IPS DF 4.7 (cell line): ENCODE data around the gene DDX5.
A peak's percentile ranks its signal among the peaks of the same experiment; 100 is the strongest.
"Not testable (repeated sequence)": the region's sequence is repeated elsewhere in the genome, so short reads cannot be mapped to it uniquely, and the experiment has no call there.

Source experiments
- DNase-seq: peaks from one replicate; pipeline ENCODE4 v3.0.0-alpha.2; 2013; ENCODE audit warnings: low spot score; ENCODE audit errors: extremely low read depth

Gene DDX5

GRCh38 chr17:64508683-64509082, 2.6 kb upstream of the DDX5 start:
- no peak for DNase-seq

- no peak for DNase-seq
Observed at GRCh38 chr17:64507413-64507782, 1.3 kb upstream of the DDX5 start.

DNA sequence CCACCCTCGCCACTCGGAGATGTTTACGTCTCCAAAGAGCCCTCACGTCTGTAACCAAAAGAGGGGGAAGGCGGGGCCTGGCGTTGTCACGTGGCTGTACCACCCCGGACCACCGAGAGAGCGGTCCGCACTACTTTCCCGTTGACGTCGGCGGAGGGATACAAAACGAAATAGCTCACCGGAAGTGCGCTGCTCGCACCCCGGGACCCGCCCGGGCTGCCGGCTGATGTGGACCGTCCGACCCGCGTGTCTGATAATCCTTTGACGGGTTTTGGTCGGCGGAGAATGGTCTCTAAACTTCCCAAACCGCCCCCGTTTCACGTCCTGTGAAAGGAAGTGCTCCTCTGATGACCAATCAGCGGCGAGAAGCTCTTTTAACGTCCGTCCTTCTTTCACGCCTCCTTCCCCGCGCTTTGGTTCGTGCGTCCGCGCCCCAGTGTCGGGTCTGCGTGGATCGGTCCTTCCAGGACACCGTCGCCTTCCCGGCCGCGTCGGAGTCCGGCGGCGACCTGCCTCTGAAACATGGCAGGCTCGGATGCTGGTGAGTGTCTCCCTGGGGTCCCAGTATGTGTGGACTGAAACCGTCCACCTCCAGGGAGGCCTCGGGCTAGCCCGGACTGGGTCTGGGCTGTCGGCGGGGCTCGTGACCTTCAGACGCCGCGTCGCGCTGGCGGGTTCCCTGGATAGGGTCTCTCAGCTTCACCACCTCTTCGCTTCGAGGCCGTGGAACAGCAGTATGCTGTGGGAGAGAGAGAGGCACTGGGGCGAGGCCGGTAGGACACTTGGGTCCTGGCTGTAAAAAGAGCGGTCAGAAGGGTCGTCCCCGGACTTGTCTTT, 705 bp upstream of the DDX5 start, which contains the start of gene CEP95:
Gene CEP95, plus strand, starts transcription at position 402 of the 837 bp plus-strand sequence. Its CDS starts 121 bp downstream, at position 523.
- peak; percentile 87 for DNase-seq

- DNase-seq = no peak
Observed at GRCh38 chr17:64505340-64506200, 519 bp downstream of the DDX5 start.

DNA sequence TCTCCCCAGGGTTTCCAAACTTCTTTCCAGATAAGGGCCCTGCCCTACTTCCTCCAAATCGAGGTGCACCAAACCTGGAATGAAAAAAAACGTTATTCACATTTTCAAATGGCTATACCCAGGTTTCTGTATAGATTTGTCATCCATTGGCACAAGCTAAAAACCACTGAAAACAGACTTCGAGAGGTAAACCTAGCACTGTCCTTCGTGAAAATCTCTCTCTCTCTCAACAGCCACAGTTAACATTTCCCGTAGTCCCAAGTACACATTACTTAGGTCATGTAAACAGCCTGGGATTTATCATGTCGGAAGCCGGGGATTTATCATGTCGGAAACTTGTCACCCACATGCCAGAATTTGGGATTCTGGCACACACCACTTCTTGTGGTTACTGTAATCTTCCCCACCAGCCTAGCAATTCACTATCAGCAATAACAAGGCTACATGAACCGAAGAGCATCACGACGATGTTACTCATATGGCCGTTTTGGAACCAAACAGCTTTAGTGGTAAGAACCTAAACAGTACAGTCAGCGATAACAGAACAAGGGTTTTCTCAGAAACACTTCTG, 1.2 kb downstream of the DDX5 start:
- no peak for DNase-seq

DNA sequence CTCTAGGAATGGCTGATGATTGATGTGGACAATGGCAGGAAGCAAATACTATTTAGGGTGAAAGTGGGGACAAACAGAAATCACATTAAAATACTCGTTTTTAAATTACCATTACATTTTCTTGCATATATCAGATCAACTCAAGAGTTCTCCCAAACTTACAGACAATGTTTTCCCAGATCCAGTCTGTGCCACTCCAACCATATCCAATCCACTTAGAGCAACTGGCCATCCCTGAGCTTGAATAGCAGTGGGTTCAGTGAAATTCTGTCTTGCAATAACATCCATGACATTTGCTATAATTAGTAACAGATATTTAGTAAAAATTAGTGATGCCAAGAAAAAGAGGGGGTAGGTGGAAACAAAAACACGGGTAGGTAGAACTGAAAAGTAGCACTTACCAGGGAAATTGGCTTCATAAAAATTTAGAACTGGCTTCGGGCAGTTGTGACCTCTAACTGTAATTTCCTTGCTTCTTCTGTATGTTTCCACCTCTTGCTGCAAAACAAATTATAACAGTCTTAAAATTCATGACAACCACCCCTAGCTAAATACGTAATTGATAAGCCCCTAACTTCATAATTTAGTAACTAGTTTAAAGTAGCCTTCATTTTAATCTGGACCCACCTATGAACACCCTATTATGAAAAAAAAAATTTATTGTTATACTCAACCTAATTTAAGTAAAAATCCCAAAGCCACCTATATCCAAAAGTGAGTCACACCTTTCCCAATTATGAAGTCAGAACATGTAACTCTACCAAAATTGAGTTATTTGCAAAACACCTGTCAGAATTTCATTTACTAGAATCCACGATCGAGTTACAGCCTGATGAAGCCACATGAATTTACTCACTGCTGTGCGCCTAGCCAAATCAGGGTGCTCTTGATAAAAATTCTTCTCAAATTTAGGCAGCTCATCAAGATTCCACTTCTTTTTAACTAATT, 2.0 kb downstream of the DDX5 start:
- no peak for DNase-seq

DNA sequence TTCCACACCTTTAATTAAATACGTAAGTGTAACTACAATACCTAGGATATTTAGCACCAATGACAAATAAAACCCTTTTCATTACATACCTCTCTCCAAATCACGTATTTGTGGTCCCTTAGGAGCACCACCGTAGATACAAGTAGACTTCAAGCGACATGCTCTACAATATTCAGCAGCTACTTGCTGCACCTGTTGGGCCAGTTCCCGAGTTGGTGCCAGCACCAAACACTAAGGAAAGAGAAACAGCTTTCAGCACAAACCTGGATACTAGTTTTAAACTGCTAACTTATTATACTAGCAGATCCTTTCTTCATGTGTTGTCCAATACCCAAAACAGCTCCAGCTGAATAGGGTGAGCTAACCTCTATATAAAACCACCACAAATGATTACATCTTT, 2.7 kb downstream of the DDX5 start:
- DNase-seq = no peak

- DNase-seq = no peak
Observed at GRCh38 chr17:64502809-64503208, 3.3 kb downstream of the DDX5 start.

DNA sequence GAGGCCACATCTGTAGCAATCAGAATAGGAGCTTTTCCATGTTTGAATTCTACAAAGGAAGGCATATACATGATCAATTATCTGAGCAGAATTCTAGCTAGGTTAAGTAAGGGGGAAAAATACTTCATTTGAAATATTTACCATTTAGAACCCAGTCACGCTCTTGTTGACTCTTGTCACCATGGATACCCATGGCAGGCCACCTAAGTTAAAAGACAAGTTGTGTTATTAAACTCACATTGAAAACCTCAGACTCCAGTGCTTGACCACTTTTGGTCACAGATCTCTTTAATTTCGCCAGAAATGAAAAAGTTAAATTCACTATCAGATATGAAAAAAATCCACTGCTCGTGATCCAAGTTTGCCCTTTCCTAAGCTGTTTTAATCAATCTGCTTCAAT, 4.1 kb downstream of the DDX5 start:
- no peak for DNase-seq

- no peak for DNase-seq
Observed at GRCh38 chr17:64500862-64501765, 5.0 kb downstream of the DDX5 start.

GRCh38 chr17:64500487-64500859, 5.6 kb downstream of the DDX5 start:
- DNase-seq = no peak

DNA sequence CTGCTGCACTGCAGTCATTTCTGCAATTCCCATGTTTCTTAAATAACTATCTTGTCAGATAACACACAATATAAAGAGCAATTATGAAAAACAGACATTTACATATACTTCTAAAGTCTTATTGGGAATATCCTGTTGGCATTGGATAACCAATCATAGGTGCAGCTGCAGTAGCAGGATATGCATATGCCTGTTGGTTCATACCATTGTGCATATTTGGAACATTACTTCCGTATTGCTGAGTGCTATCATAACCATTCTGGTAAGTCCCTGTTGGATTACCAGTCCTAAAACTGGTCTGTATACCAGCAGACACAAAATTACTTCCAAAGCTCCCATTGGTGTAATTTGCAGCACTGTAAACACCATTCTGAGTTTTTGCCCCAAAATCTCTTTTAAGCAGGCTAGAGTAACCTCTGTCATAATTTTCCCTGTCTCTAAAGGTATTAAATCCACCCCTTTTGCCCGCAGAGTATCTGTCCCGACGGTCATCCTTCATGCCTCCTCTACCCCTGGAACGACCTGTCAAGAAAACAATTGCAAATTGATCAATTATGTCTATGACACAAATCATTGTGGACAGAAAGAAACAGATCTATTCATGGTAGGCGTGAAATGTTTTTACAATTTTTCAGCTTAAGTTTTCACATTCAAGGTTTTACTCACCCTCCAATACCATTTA, 6.1 kb downstream of the DDX5 start:
- no peak for DNase-seq

DNA sequence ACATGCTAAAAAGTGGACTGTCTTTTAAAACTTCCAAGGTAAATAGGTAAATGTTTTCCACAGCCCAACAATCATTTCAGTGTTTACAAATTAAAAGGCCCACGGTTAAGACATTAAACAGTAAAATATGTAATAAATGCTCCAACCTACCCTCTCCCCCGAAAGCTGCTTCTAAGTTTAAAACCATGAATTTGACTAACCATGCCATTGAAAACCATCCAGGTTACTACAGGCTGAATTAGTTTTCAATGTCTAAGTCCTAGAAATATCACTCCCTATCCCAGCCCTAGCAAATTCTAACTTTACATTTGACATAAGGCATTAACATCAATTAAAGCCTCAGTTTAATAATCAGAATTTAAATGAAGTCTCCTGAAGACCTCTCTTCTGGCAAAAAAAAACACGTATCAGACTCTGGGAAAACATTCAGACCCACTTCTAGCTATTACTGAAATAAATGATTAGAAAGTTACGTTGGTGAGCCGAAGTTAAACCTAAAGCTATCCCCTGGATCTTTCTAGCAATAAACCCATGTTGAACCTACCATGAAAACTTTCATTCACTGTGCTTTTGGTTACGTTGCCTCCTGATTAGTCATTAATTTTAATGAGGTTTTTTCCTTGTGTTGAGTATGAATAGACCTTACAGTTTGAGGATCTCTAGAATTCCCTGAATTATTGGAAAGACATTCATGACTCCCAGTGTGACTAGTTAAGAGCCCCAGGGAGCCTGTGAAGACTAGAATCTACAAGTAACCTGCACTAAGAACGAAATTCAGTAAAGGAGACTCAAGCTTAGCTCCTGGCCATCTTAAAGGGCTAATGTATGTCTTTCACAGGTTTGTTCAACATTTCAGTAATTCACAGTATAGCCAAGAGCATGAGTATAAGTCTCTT, 7.5 kb downstream of the DDX5 start:
- no peak for DNase-seq

GRCh38 chr17:64497565-64498035, 8.5 kb downstream of the DDX5 start:
- DNase-seq = no peak

DNA sequence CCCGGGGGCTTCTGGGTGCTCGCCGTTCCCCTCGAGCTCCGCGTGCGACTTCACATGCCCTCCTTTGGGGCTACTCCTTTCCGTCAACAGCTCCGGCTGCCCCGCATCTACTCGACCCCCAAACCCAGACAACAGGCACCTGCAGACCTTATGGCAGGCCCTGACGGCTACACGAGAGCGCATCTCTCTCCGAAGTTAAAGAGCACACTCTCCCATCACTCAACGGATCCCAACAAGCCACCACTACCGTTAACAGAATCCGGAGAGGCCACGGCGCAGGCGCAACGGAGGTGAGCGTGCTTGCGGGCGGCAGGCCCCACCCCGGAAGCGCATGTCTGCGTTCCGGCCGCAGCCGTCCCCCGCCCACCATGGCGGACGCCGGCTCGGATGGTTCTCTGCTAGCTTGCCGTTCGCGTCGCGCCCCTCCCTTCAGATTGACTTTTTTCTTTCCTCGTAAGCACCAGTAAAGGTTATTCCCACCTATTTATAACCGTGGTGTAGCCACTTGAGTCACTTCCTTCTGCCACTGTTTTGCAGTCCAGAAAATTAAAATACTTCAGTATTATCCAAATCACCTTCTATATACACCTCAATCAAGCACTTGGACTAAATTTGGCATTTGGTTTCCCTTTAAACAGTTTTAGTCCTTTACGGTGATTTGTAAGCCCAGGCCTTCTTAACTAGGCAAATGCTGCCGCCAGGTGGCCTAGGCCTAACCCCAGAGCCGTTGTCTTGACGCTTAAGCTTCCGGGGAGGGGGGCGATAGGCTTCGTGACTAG, 9.1 kb downstream of the DDX5 start, which contains the start of gene POLG2:
Gene POLG2, minus strand, starts transcription at position 269 of the 779 bp plus-strand sequence. Its CDS starts 86 bp downstream, at position 183.
- DNase-seq = peak; percentile 71

- no peak for DNase-seq
Observed at GRCh38 chr17:64496348-64496785, 9.7 kb downstream of the DDX5 start.

DNA sequence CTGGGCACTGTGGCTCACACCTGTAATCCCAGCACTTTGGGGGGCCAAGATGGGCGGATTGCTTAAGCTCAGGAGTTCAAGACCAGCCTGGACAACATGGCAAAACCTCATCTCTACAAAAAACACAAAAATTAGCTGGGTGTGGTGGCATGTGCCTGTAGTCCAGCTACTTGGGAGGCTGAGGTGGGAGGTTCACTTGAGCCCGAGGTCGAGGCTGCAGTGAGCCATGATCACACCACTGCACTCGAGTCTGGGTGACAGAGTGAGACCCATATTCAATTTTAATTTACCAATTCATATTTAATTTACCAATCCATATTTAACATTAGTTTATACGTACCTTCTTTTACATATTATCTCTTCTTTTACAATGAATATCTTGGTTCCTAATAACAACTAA, 10.8 kb downstream of the DDX5 start:
- not testable (repeated sequence) for DNase-seq
